Ectodermal cell (in vitro differentiated cells): ENCODE results near the gene OR2W3.
"Not testable (repeated sequence)": the region's sequence is repeated elsewhere in the genome, so short reads cannot be mapped to it uniquely, and the experiment has no call there.

Source experiments
- H3K27ac ChIP-seq: 2 replicates; pipeline ENCODE4 v1.7.0; 2013; ENCODE audit warnings: mild to moderate bottlenecking, low read depth, low read length; ENCODE audit not compliant: insufficient read depth, poor library complexity, severe bottlenecking
- H3K27me3 ChIP-seq: 2 replicates; pipeline ENCODE4 v1.7.0; 2013; ENCODE audit warnings: mild to moderate bottlenecking, low read length; ENCODE audit not compliant: insufficient read depth, control insufficient read depth, poor library complexity, severe bottlenecking
- H3K36me3 ChIP-seq: one replicate; pipeline ENCODE4 v1.7.0; 2013; ENCODE audit warnings: low read length; ENCODE audit not compliant: control insufficient read depth, insufficient read depth
- H3K4me1 ChIP-seq: one replicate; pipeline ENCODE4 v1.7.0; 2013; ENCODE audit warnings: low read length; ENCODE audit not compliant: control insufficient read depth, insufficient read depth
- H3K4me3 ChIP-seq: 2 replicates; pipeline ENCODE4 v1.7.0; 2013; ENCODE audit warnings: low read depth, low read length, control low read depth; ENCODE audit not compliant: insufficient read depth
- H3K9me3 ChIP-seq: 2 replicates; pipeline ENCODE4 v1.7.0; 2013; ENCODE audit warnings: mild to moderate bottlenecking, low read length, moderate library complexity; ENCODE audit not compliant: control insufficient read depth
- WGBS, 2 experiments: methylation state at CpG; one replicate each; pipeline ENCODE4 v1.1.7; 2013; ENCODE audit warnings: missing lambda C conversion rate in 2 of 2; 5-methylcytosine and 5-hydroxymethylcytosine counted together

Gene OR2W3

GRCh38 chr1:247914941-247915662 lies 19.7 kb downstream of the OR2W3 start:
- Histone ChIP-seq H3K4me1 (no peaks in the 10 kb centered on the region), H3K9me3 (peaks cover 6% of the 10 kb centered on the region), H3K27me3 (no peaks in the 10 kb centered on the region), H3K36me3 (no peaks in the 10 kb centered on the region), H3K4me3 (no peak overlapping the region), H3K27ac (no peak overlapping the region)
- 52% methylated on average over 4 of the region's 4 CpGs for WGBS, 2 experiments

GRCh38 chr1:247919952-247920351 lies 24.6 kb downstream of the OR2W3 start, which contains the start of gene OR2T8:
Gene OR2T8 (plus strand): TSS chr1:247920252. CDS start chr1:247921018, 766 bp downstream.
- Histone ChIP-seq H3K4me1 (no peaks in the 10 kb centered on the region), H3K9me3 (peaks cover 4% of the 10 kb centered on the region), H3K27ac (no peak within 1 kb of the TSS), H3K36me3 (no peaks in the 10 kb centered on the region), H3K4me3 (no peak within 1 kb of the TSS), H3K27me3 (no peaks in the 10 kb centered on the region)
- 86 to 88% methylated on average over 2 of the region's 2 CpGs for WGBS, 2 experiments

GRCh38 chr1:247923941-247924340 lies 28.6 kb downstream of the OR2W3 start:
- H3K27me3 ChIP-seq, result no peaks in the 10 kb centered on the region
- WGBS, 2 experiments, result 63 to 87% methylated on average over 2 to 3 of the region's 3 CpGs
- H3K9me3 ChIP-seq, result peaks cover 3% of the 10 kb centered on the region
- no peak overlapping the region for H3K4me3 ChIP-seq
- no peaks in the 10 kb centered on the region for H3K36me3 ChIP-seq
- H3K27ac ChIP-seq, result no peak overlapping the region
- no peaks in the 10 kb centered on the region for H3K4me1 ChIP-seq

GRCh38 chr1:247924868-247925267 lies 29.5 kb downstream of the OR2W3 start, which contains the start of gene OR2AJ1:
Gene OR2AJ1 (plus strand): TSS chr1:247924889. CDS start chr1:247933769, 8,880 bp downstream.
- Histone ChIP-seq H3K9me3 (peaks cover 3% of the 10 kb centered on the region), H3K27me3 (no peaks in the 10 kb centered on the region), H3K36me3 (no peaks in the 10 kb centered on the region), H3K27ac (no peak within 1 kb of the TSS), H3K4me1 (no peaks in the 10 kb centered on the region), H3K4me3 (no peak within 1 kb of the TSS)
- 92 to 94% methylated on average over 9 of the region's 9 CpGs for WGBS, 2 experiments

- Histone ChIP-seq H3K36me3 (no peaks in the 10 kb centered on the region), H3K4me1 (no peaks in the 10 kb centered on the region), H3K4me3 (no peak overlapping the region), H3K9me3 (peaks cover 10% of the 10 kb centered on the region), H3K27ac (no peak overlapping the region), H3K27me3 (no peaks in the 10 kb centered on the region)
- WGBS, 2 experiments, result 91 to 93% methylated on average over 8 of the region's 8 CpGs
These were observed 38.6 kb downstream of the OR2W3 start for GRCh38 chr1:247933989-247934388.

GRCh38 chr1:247935781-247936180 lies 40.4 kb downstream of the OR2W3 start:
- Histone ChIP-seq H3K36me3 (no peaks in the 10 kb centered on the region), H3K9me3 (peaks cover 3% of the 10 kb centered on the region), H3K4me1 (no peaks in the 10 kb centered on the region), H3K4me3 (no peak overlapping the region), H3K27me3 (no peaks in the 10 kb centered on the region), H3K27ac (no peak overlapping the region)
- 84 to 85% methylated on average over 9 of the region's 9 CpGs for WGBS, 2 experiments

- H3K4me1 ChIP-seq, result no peaks in the 10 kb centered on the region
- no peak overlapping the region for H3K27ac ChIP-seq
- no peak overlapping the region for H3K4me3 ChIP-seq
- no peaks in the 10 kb centered on the region for H3K27me3 ChIP-seq
- no peaks in the 10 kb centered on the region for H3K36me3 ChIP-seq
- WGBS, 2 experiments, result 89 to 91% methylated on average over 18 of the region's 18 CpGs
- peaks cover 3% of the 10 kb centered on the region for H3K9me3 ChIP-seq
These were observed 41.0 kb downstream of the OR2W3 start for GRCh38 chr1:247936415-247936814.

GRCh38 chr1:247936965-247937734 lies 41.8 kb downstream of the OR2W3 start:
- WGBS, 2 experiments, result 64 to 65% methylated on average over 42 to 44 of the region's 44 CpGs
- peak overlapping the region; percentile 13 for H3K4me3 ChIP-seq
- H3K27me3 ChIP-seq, H3K27ac ChIP-seq, H3K9me3 ChIP-seq, H3K4me1 ChIP-seq, H3K36me3 ChIP-seq: not testable (repeated sequence)

- peaks cover 7% of the 10 kb centered on the region for H3K9me3 ChIP-seq
- no peaks in the 10 kb centered on the region for H3K4me1 ChIP-seq
- no peak overlapping the region for H3K4me3 ChIP-seq
- WGBS, 2 experiments, result 73 to 80% methylated on average over 6 of the region's 6 CpGs
- no peak overlapping the region for H3K27ac ChIP-seq
- H3K27me3 ChIP-seq, result no peaks in the 10 kb centered on the region
- no peaks in the 10 kb centered on the region for H3K36me3 ChIP-seq
These were observed 47.2 kb downstream of the OR2W3 start for GRCh38 chr1:247942624-247943023.
